Osteoblast (primary cell): ENCODE measurements around the gene NAA11. TPM values are rescaled to one million over a fixed set of nuclear protein-coding genes. Genes with fewer than 3 reads are reported as not detected.
"Not testable (repeated sequence)": the region's sequence is repeated elsewhere in the genome, so short reads cannot be mapped to it uniquely, and the experiment has no call there.

ENCODE experiments used
- DNase-seq: peaks from one replicate; pipeline ENCODE4 v3.0.0; 2011; ENCODE audit warnings: low spot score, mixed read lengths; ENCODE audit not compliant: insufficient read length; ENCODE audit errors: missing footprints
- H2AFZ ChIP-seq: 2 replicates; pipeline ENCODE4 v1.6.0; 2011; ENCODE audit warnings: mild to moderate bottlenecking, low read length
- H3K27ac ChIP-seq: 2 replicates; pipeline ENCODE4 v1.5.1; 2011; ENCODE audit warnings: mild to moderate bottlenecking, low read depth, low read length, moderate library complexity
- H3K27me3 ChIP-seq: 2 replicates; pipeline ENCODE4 v1.6.0; 2012; ENCODE audit warnings: mild to moderate bottlenecking, control low read depth, inconsistent platforms, low read length, moderate library complexity; ENCODE audit not compliant: insufficient read depth
- H3K36me3 ChIP-seq: 2 replicates; pipeline ENCODE4 v1.5.1; 2011; ENCODE audit warnings: mild to moderate bottlenecking, low read length, control low read depth, moderate library complexity; ENCODE audit not compliant: insufficient read depth
- H3K4me1 ChIP-seq: 2 replicates; pipeline ENCODE4 v1.5.1; 2011; ENCODE audit warnings: mild to moderate bottlenecking, low read length, control low read depth, moderate library complexity; ENCODE audit not compliant: insufficient read depth
- H3K4me2 ChIP-seq: 2 replicates; pipeline ENCODE4 v1.6.0; 2011; ENCODE audit warnings: mild to moderate bottlenecking, low read length; ENCODE audit not compliant: insufficient read depth
- H3K4me3 ChIP-seq: fragments of 200-600 bp; sonication (generic); 3 replicates; pipeline ENCODE4 v1.5.1; 2012; ENCODE audit warnings: mild to moderate bottlenecking, low read length, inconsistent platforms; ENCODE audit not compliant: insufficient read depth
- H3K79me2 ChIP-seq: 2 replicates; pipeline ENCODE4 v1.6.0; 2012; ENCODE audit warnings: mild to moderate bottlenecking, low read length, control low read depth, inconsistent platforms; ENCODE audit not compliant: insufficient read depth
- H3K9me3 ChIP-seq: 2 replicates; pipeline ENCODE4 v1.5.1; 2011; ENCODE audit warnings: low read depth, low read length, control low read depth
- H4K20me1 ChIP-seq: 2 replicates; pipeline ENCODE4 v1.6.0; 2012; ENCODE audit warnings: mild to moderate bottlenecking, low read length, control low read depth; ENCODE audit not compliant: insufficient read depth
- CTCF ChIP-seq: IDR thresholded peaks from 2 replicates; pipeline ENCODE4 v1.5.1; 2011; ENCODE audit warnings: mild to moderate bottlenecking, low read depth, low read length, moderate library complexity; ENCODE audit errors: extremely low read depth
- total RNA-seq: library from RNA; depleted of rRNA; stranded (reverse); fragments of >200 nt; gene quantifications from 2 replicates; pipeline ENCODE4 v1.2.3, GENCODE V29; 2012

Gene NAA11
- total RNA-seq, 1 donor, result not detected

DNA sequence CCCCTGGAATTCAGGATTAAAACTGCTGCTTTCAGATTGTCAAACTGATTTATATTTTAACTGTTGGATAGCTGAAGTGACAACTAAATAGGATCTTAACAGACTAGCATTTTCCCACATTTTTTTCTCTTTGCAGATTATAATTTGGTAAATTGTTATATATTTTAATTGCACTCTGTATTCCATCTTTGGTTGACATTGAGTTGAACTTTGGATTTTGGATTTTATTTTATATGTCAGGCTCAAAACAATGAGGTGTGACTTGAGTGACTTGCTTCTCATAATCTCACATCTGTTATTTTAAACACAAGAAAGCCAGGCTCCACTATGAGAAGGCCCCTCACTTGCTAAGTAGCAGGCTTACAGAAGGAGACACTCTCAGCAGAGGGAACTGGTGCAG is 38.1 kb downstream of the NAA11 start:
- no peaks in the 10 kb centered on the region for H3K36me3 ChIP-seq
- H3K4me1 ChIP-seq, result no peaks in the 10 kb centered on the region
- no peak for TF ChIP-seq CTCF
- no peak overlapping the region for H3K27ac ChIP-seq
- H3K79me2 ChIP-seq, result no peaks in the 10 kb centered on the region
- no peak for DNase-seq
- H3K9me3 ChIP-seq, result no peaks in the 10 kb centered on the region
- H3K4me3 ChIP-seq, result no peak overlapping the region
- H3K27me3 ChIP-seq, result no peaks in the 10 kb centered on the region
- no peak overlapping the region for H3K4me2 ChIP-seq
- no peaks in the 10 kb centered on the region for H4K20me1 ChIP-seq
- H2AFZ ChIP-seq, result no peak overlapping the region

DNA sequence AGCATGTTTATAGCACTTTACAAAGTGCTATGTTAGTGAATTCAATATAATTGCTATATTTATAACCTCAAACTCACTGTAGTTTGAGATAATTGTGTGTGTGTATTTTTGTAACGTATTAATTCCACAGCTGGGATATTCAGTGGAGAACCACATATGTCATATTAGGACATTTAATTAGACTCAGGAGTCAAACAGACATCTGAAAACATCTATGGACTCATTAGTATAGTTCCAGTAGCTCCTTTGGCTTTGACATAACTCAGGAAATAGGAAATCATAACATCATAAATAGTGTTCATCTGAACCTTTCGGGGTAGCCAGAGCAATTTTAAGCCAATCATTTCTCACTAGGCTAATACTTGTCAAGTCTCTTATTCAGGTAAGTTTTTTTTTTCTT is 38.8 kb downstream of the NAA11 start:
- Histone ChIP-seq H3K4me1 (no peaks in the 10 kb centered on the region), H3K36me3 (no peaks in the 10 kb centered on the region), H3K4me2 (no peak overlapping the region), H3K4me3 (no peak overlapping the region), H3K9me3 (no peaks in the 10 kb centered on the region), H4K20me1 (no peaks in the 10 kb centered on the region), H3K27ac (no peak overlapping the region), H3K79me2 (no peaks in the 10 kb centered on the region), H2AFZ (no peak overlapping the region), H3K27me3 (no peaks in the 10 kb centered on the region)
- TF ChIP-seq CTCF, result no peak
- DNase-seq, result no peak

DNA sequence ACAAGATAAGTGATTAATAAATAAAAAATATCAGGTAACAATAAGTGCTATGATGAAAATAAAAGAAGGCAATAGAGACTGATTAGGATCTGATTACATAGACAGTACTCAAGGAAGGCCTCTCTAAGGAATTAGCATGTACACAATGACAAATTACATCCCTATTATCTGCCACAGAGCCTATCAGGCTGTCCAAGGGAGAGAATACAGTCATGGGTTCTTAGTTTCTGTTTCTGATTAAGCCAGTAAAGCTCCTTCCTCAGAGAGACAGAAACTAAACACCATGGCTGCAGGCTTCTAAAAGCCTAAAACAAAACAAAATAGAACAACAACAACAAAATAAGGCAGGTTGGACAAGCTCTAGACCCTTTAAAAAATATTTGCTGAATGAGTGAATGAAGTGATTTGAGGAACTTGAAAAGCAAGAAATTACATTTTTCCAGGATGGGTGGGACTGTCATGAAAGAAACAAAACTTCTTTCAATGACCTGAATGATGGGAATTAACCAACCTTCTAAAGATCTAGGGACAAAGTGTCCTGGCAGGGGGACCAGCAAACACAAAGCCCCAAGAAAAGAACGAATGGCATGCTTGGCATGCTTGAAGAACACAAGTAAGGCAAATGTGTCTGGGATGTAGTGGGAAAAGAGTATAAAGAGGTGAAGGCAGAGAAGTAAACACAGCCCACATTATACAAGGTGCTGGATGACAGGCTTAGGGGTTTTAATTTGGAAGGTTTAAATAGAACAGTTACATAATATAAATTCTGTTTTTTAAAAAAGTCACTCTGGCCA is 44.1 kb downstream of the NAA11 start:
- no peak for TF ChIP-seq CTCF
- Histone ChIP-seq H3K9me3 (no peaks in the 10 kb centered on the region), H3K4me3 (no peak overlapping the region), H3K4me2 (no peak overlapping the region), H4K20me1 (no peaks in the 10 kb centered on the region), H3K4me1 (no peaks in the 10 kb centered on the region), H3K27ac (no peak overlapping the region), H3K27me3 (no peaks in the 10 kb centered on the region), H3K79me2 (no peaks in the 10 kb centered on the region), H3K36me3 (no peaks in the 10 kb centered on the region), H2AFZ (no peak overlapping the region)
- DNase-seq, result no peak

- H3K79me2 ChIP-seq, H3K4me3 ChIP-seq, H3K4me1 ChIP-seq, H4K20me1 ChIP-seq, H3K36me3 ChIP-seq, DNase-seq, H3K27ac ChIP-seq, H3K4me2 ChIP-seq, H2AFZ ChIP-seq, H3K27me3 ChIP-seq, H3K9me3 ChIP-seq: not testable (repeated sequence)
Observed at GRCh38 chr4:79277467-79277866, 48.4 kb downstream of the NAA11 start.
